ENCODE data around the gene C18orf63.
"Not testable (repeated sequence)": the region's sequence is repeated elsewhere in the genome, so short reads cannot be mapped to it uniquely, and the experiment has no call there.

Gene C18orf63

GRCh38 chr18:74315464-74316256 lies at the start of gene C18orf63:
C18orf63 (plus strand) TSS chr18:74315839; CDS start chr18:74317866, 2,027 bp downstream.
- no peak for DNase-seq (ENCODE audit: low spot score)

GRCh38 chr18:74266161-74266560 lies 49.5 kb upstream of the C18orf63 start:
- no peak for DNase-seq (ENCODE audit: low spot score)

GRCh38 chr18:74268175-74268574 lies 47.5 kb upstream of the C18orf63 start:
- no peak for DNase-seq (ENCODE audit: low spot score)

GRCh38 chr18:74268933-74269620 lies 46.6 kb upstream of the C18orf63 start:
- DNase-seq (ENCODE audit: low spot score): no peak

- no peak for DNase-seq (ENCODE audit: low spot score)
Observed at GRCh38 chr18:74271635-74272034, 44.0 kb upstream of the C18orf63 start.

- DNase-seq (ENCODE audit: low spot score): no peak
Observed at GRCh38 chr18:74273394-74273793, 42.2 kb upstream of the C18orf63 start.

- DNase-seq (ENCODE audit: low spot score): no peak
Observed at GRCh38 chr18:74274700-74275099, 40.9 kb upstream of the C18orf63 start.

GRCh38 chr18:74275736-74276135 lies 39.9 kb upstream of the C18orf63 start:
- no peak for DNase-seq (ENCODE audit: low spot score)

GRCh38 chr18:74276609-74277008 lies 39.0 kb upstream of the C18orf63 start:
- DNase-seq (ENCODE audit: low spot score): no peak

GRCh38 chr18:74277296-74277695 lies 38.3 kb upstream of the C18orf63 start:
- no peak for DNase-seq (ENCODE audit: low spot score)

- no peak for DNase-seq (ENCODE audit: low spot score)
Observed at GRCh38 chr18:74278058-74278457, 37.6 kb upstream of the C18orf63 start.

GRCh38 chr18:74278983-74279382 lies 36.7 kb upstream of the C18orf63 start:
- no peak for DNase-seq (ENCODE audit: low spot score)

- DNase-seq (ENCODE audit: low spot score): no peak
Observed at GRCh38 chr18:74281011-74281979, 34.3 kb upstream of the C18orf63 start.

GRCh38 chr18:74281980-74282754 lies 33.5 kb upstream of the C18orf63 start:
- DNase-seq (ENCODE audit: low spot score): no peak

- no peak for DNase-seq (ENCODE audit: low spot score)
Observed at GRCh38 chr18:74282755-74283554, 32.7 kb upstream of the C18orf63 start.

GRCh38 chr18:74283646-74284045 lies 32.0 kb upstream of the C18orf63 start:
- no peak for DNase-seq (ENCODE audit: low spot score)

- no peak for DNase-seq (ENCODE audit: low spot score)
Observed at GRCh38 chr18:74284191-74284979, 31.3 kb upstream of the C18orf63 start.

- no peak for DNase-seq (ENCODE audit: low spot score)
Observed at GRCh38 chr18:74284980-74285355, 30.7 kb upstream of the C18orf63 start.

GRCh38 chr18:74285583-74285982 lies 30.1 kb upstream of the C18orf63 start:
- DNase-seq (ENCODE audit: low spot score): not testable (repeated sequence)
